A549 (cell line): ENCODE measurements around the gene CCDC102B.

Experiments used
- BCL3 ChIP-seq: fragments of >200 bp; sonication (Bioruptor Twin); formaldehyde crosslinking; IDR thresholded peaks from 3 replicates; pipeline ENCODE4 v1.6.1; 2016
- CTCF ChIP-seq: fragments of >200 bp; sonication (Bioruptor Twin); formaldehyde crosslinking; IDR thresholded peaks from 3 replicates; pipeline ENCODE4 v1.5.1; 2016
- JUN ChIP-seq, 2 experiments: fragments of >200 bp; sonication (Bioruptor Twin); formaldehyde crosslinking; IDR thresholded peaks; 2 replicates in 1 of 2; 3 replicates in 1 of 2; pipeline ENCODE4 v1.6.1; 2016 to 2017
- KDM1A ChIP-seq: fragments of 200-600 bp; sonication (generic); IDR thresholded peaks from 2 replicates; pipeline ENCODE4 v1.6.1; 2016; ENCODE audit warnings: low read depth, mild to moderate bottlenecking
- MAFK ChIP-seq: fragments of 450-650 bp; IDR thresholded peaks from 2 replicates; pipeline ENCODE4 v1.6.1; 2014; ENCODE audit not compliant: partially characterized antibody
- MAX ChIP-seq: IDR thresholded peaks from 2 replicates; pipeline ENCODE4 v1.6.1; 2012
- PHF8 ChIP-seq: fragments of 200-600 bp; sonication (generic); IDR thresholded peaks from 2 replicates; pipeline ENCODE4 v1.6.1; 2016; ENCODE audit warnings: low read depth, mild to moderate bottlenecking, antibody characterized with exemption, moderate library complexity, borderline replicate concordance
- POLR2A ChIP-seq: IDR thresholded peaks from 2 replicates; pipeline ENCODE4 v1.6.1; 2012; ENCODE audit warnings: mild to moderate bottlenecking, low read length
- RCOR1 ChIP-seq: fragments of 150-350 bp; IDR thresholded peaks from 2 replicates; pipeline ENCODE4 v1.6.1; 2014; ENCODE audit warnings: antibody characterized with exemption, low read length, low read depth
- RFX5 ChIP-seq: fragments of 450-650 bp; IDR thresholded peaks from 2 replicates; pipeline ENCODE4 v1.7.1; 2014; ENCODE audit warnings: antibody characterized with exemption, mild to moderate bottlenecking, moderate library complexity
- ZFP36 ChIP-seq: fragments of 450-650 bp; IDR thresholded peaks from 2 replicates; pipeline ENCODE4 v1.6.1; 2014; ENCODE audit warnings: borderline replicate concordance; ENCODE audit not compliant: partially characterized antibody
- ZNF302 ChIP-seq: fragments of 250-450 bp; sonication (Bioruptor Pico); IDR thresholded peaks from 2 replicates; pipeline ENCODE4 v1.9.0; 2021; ENCODE audit warnings: inconsistent platforms, mild to moderate bottlenecking, moderate library complexity

- TF ChIP-seq POLR2A (no peak), BCL3 (no peak), PHF8 (no peak), MAX (no peak), ZNF302 (CRISPR knock-in tag) (no peak), CTCF (no peak), MAFK (no peak), KDM1A (no peak), JUN (IDR thresholded peaks at IDR 0.05) (no peak), ZFP36 (no peak), RCOR1 (no peak), RFX5 (no peak)
Measured at GRCh38 chr18:68779169-68779568, 18.7 kb upstream of the CCDC102B start.
